CD4-positive, alpha-beta T cell treated with Interleukin-4 for 4 hours (primary cell): Measurements from ENCODE around the gene PBX2.

Experiments
- DNase-seq: peaks from one replicate; pipeline ENCODE4 v3.0.0-alpha.2; 2020

PBX2 gene

GRCh38 chr6:32185681-32186131, 4.3 kb downstream of the PBX2 start:
- peak; percentile 73 for DNase-seq

- DNase-seq: no peak
Measured at GRCh38 chr6:32184084-32184640, 5.8 kb downstream of the PBX2 start, which contains the start of gene AGER. Gene AGER (minus strand): TSS chr6:32184253. CDS start chr6:32184222, 31 bp downstream.

GRCh38 chr6:32183483-32184083, 6.4 kb downstream of the PBX2 start:
- no peak for DNase-seq

- no peak for DNase-seq
Measured at GRCh38 chr6:32183030-32183429, 7.0 kb downstream of the PBX2 start.

GRCh38 chr6:32182555-32182981, 7.4 kb downstream of the PBX2 start:
- DNase-seq: no peak

- no peak for DNase-seq
Measured at GRCh38 chr6:32181915-32182529, 8.0 kb downstream of the PBX2 start.

GRCh38 chr6:32181148-32181702, 8.8 kb downstream of the PBX2 start:
- DNase-seq: no peak

GRCh38 chr6:32179766-32180405, 10.1 kb downstream of the PBX2 start:
- no peak for DNase-seq

- no peak for DNase-seq
Measured at GRCh38 chr6:32178547-32179440, 11.2 kb downstream of the PBX2 start.

- peak; percentile 100 for DNase-seq
Measured at GRCh38 chr6:32177788-32178546, 12.0 kb downstream of the PBX2 start, which contains the start of gene RNF5. Gene RNF5 (plus strand): TSS chr6:32178405. CDS start chr6:32178512, 107 bp downstream.

GRCh38 chr6:32177183-32177787, 12.7 kb downstream of the PBX2 start:
- DNase-seq: peak; percentile 64

- DNase-seq: no peak
Measured at GRCh38 chr6:32176476-32177182, 13.4 kb downstream of the PBX2 start.

GRCh38 chr6:32175711-32176475, 14.1 kb downstream of the PBX2 start, which contains the start of gene AGPAT1:
Gene AGPAT1 (minus strand): TSS chr6:32176084. CDS start chr6:32171496, 4,588 bp downstream.
- DNase-seq: peak; percentile 98

GRCh38 chr6:32175322-32175710, 14.7 kb downstream of the PBX2 start:
- no peak for DNase-seq

GRCh38 chr6:32174416-32174815, 15.6 kb downstream of the PBX2 start:
- DNase-seq: no peak

- no peak for DNase-seq
Measured at GRCh38 chr6:32173051-32173727, 16.8 kb downstream of the PBX2 start.

GRCh38 chr6:32171234-32171633, 18.8 kb downstream of the PBX2 start:
- DNase-seq: no peak

GRCh38 chr6:32170294-32170693, 19.7 kb downstream of the PBX2 start:
- no peak for DNase-seq
